Tibial nerve (tissue), 4 donors: ENCODE data around the gene DOHH. TPM values are rescaled to one million over a fixed set of nuclear protein-coding genes. Genes with fewer than 3 reads are reported as not detected.
"Not testable (repeated sequence)": the region's sequence is repeated elsewhere in the genome, so short reads cannot be mapped to it uniquely, and the experiment has no call there.

Source experiments
- DNase-seq, 2 donors: peaks; one replicate each; pipeline ENCODE4 v3.0.0-alpha.2; 2019; ENCODE audit warnings: low spot score in 2 of 2
- H3K27ac ChIP-seq, 4 donors: fragments of 200-600 bp; sonication (generic) in 3 of 4; one replicate each; pipeline ENCODE4 v1.5.1; 2017 to 2019; ENCODE audit warnings: mild to moderate bottlenecking in 1 of 4
- H3K27me3 ChIP-seq, 2 donors: fragments of 200-600 bp; sonication (generic) in 1 of 2; one replicate each; pipeline versions ENCODE4 v1.5.1 to v1.6.0; 2017 to 2019
- H3K36me3 ChIP-seq, 3 donors: fragments of 200-600 bp; sonication (generic); one replicate each; pipeline ENCODE4 v1.5.1; 2018 to 2019
- H3K4me1 ChIP-seq, 4 donors: fragments of 200-600 bp; sonication (generic) in 3 of 4; one replicate each; pipeline ENCODE4 v1.5.1; 2017 to 2019
- H3K4me3 ChIP-seq, 4 donors: fragments of 200-600 bp; sonication (generic) in 3 of 4; one replicate each; pipeline ENCODE4 v1.5.1; 2017 to 2019; ENCODE audit warnings: mild to moderate bottlenecking in 1 of 4, moderate library complexity in 1 of 4
- H3K9me3 ChIP-seq, 4 donors: fragments of 200-600 bp; sonication (generic) in 3 of 4; one replicate each; pipeline ENCODE4 v1.5.1; 2017 to 2019
- EP300 ChIP-seq, 2 donors: sonication (generic); formaldehyde crosslinking; IDR thresholded peaks; one replicate each; pipeline ENCODE4 v1.6.1; 2017; ENCODE audit warnings: antibody characterized with exemption in 2 of 2, mild to moderate bottlenecking in 1 of 2
- POLR2A ChIP-seq, 2 donors: fragments of 450-650 bp; IDR thresholded peaks; one replicate each; pipeline ENCODE4 v1.6.1; 2017; ENCODE audit warnings: antibody characterized with exemption in 2 of 2, mild to moderate bottlenecking in 2 of 2, moderate library complexity in 2 of 2
- WGBS, 2 donors: methylation state at CpG; one replicate each; pipeline ENCODE4 v1.1.5; 2018; 5-methylcytosine and 5-hydroxymethylcytosine counted together
- total RNA-seq, 4 donors: library from RNA; depleted of rRNA; stranded (reverse); fragments of >200 nt; gene quantifications; one replicate each; pipeline ENCODE4 v1.1.0, GENCODE V29; 2016
- TF ChIP-seq, protein P1 (sequence below), 5 experiments: fragments of 200-600 bp in 3 of 5; fragments of 450-650 bp in 2 of 5; sonication (generic) in 3 of 5; IDR thresholded peaks; one replicate each; pipeline ENCODE4 v1.5.1; 2016 to 2019; ENCODE audit warnings: antibody characterized with exemption in 5 of 5, mild to moderate bottlenecking in 3 of 5, moderate library complexity in 2 of 5

The DOHH gene
- total RNA-seq, 4 donors from 2014 or later, result 19.7 to 30.3 (median 23.0) TPM

DNA sequence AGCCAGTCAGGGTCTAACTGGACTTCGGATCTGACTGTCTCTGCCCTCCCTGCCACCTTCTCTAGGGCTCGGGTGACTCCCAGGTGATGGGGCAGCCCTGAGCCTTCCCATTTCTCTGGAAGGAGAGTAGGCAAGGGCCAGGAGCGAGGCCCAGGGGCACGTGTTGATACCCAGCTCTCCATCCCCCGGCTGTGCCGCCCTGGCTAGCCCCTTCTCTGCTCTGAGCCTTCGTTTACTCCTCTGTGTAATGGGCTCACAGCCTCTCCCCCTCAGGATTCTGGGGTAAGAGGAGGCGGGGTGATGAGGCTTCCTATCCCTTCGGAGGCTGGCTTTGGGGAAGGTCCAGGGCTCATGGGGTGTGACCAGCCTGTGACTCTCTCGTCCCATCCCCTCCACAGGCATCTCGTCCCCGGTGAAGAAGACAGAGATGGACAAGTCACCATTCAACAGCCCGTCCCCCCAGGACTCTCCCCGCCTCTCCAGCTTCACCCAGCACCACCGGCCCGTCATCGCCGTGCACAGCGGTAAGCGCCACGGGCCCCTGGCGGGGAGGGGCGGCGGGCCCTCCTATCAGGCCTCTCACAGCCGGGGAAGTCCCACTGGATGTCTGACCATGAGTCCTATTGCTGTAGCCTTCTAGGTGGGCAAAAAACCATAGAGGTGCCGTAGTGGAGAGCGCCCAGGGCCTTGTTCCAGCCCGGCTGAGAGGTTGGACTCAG is 51.7 kb downstream of the DOHH start:
- Histone ChIP-seq H3K4me3 (no peak overlapping the region), H3K27ac (peak overlapping the region in 2 of 4 donors; percentile 29 to 59), H3K9me3 (no peaks in the 10 kb centered on the region), H3K4me1 (peaks cover 0 to 29% (median 11%) of the 10 kb centered on the region in 4 donors), H3K27me3 (no peaks in the 10 kb centered on the region), H3K36me3 (peaks cover 8 to 84% (median 18%) of the 10 kb centered on the region in 3 donors)
- TF ChIP-seq, protein P1, sequence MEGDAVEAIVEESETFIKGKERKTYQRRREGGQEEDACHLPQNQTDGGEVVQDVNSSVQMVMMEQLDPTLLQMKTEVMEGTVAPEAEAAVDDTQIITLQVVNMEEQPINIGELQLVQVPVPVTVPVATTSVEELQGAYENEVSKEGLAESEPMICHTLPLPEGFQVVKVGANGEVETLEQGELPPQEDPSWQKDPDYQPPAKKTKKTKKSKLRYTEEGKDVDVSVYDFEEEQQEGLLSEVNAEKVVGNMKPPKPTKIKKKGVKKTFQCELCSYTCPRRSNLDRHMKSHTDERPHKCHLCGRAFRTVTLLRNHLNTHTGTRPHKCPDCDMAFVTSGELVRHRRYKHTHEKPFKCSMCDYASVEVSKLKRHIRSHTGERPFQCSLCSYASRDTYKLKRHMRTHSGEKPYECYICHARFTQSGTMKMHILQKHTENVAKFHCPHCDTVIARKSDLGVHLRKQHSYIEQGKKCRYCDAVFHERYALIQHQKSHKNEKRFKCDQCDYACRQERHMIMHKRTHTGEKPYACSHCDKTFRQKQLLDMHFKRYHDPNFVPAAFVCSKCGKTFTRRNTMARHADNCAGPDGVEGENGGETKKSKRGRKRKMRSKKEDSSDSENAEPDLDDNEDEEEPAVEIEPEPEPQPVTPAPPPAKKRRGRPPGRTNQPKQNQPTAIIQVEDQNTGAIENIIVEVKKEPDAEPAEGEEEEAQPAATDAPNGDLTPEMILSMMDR (IDR thresholded peaks at IDR 0.05), result no peak
- TF ChIP-seq POLR2A (IDR thresholded peaks at IDR 0.05) (no peak), EP300 (IDR thresholded peaks at IDR 0.05) (no peak)
- DNase-seq, result no peak
- WGBS, 2 donors, result 91 to 94% methylated on average over 21 to 28 of the region's 28 CpGs

DNA sequence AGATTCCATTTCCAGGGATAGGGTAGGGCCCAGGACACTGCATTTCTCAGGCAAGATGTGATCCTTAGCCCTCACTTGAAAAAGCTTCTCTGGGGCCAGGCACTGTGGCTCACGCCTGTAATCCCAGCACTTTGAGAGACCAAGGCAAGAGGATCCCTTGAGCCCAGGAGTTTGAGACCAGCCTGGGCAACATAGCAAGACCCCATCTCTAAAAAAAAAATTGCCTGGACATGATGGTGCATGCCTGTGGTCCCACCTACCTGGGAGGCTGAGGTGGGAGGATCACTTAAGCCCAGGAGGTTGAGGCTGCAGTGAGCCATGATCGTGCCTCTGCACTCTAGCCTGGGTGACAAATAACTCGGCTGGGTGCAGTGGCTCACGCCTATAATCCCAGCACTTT is 53.8 kb downstream of the DOHH start:
- peaks cover 0 to 47% (median 17%) of the 10 kb centered on the region in 4 donors for H3K4me1 ChIP-seq
- H3K4me3 ChIP-seq, DNase-seq, H3K9me3 ChIP-seq, H3K27ac ChIP-seq, H3K27me3 ChIP-seq: not testable (repeated sequence)
- H3K36me3 ChIP-seq, result peaks cover 3 to 69% (median 6%) of the 10 kb centered on the region in 3 donors
- WGBS, 2 donors, result 95 to 97% methylated on average over 4 of the region's 4 CpGs

DNA sequence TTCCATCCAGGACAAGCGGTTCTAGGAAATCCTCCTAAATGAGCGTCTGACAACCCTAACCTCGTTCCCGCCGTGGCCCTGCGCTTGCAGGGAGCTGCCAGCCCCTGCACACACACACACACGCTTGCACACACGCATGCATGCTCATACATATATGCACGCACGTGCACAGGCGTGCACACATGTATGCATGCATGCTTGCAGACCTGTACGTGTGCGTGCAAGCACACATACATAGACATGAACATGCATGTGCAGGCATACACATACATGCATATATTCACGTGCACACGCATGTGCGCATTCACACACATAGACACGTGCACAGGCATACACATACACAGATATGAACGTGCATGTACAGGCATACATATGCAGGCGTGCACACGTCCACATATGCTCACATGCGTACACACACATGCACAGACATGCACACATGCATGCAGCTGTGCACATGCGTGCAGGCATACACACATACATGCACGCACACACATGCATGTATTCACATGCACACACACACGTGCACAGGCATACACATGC is 55.7 kb downstream of the DOHH start:
- WGBS, 2 donors, result 62 to 68% methylated on average over 24 of the region's 24 CpGs
- Histone ChIP-seq H3K36me3 (peaks cover 0 to 66% (median 0%) of the 10 kb centered on the region in 3 donors), H3K27me3 (no peaks in the 10 kb centered on the region), H3K4me3 (no peak overlapping the region), H3K9me3 (no peaks in the 10 kb centered on the region), H3K4me1 (peaks cover 0 to 60% (median 20%) of the 10 kb centered on the region in 4 donors), H3K27ac (no peak overlapping the region)
- TF ChIP-seq POLR2A (IDR thresholded peaks at IDR 0.05) (no peak), EP300 (IDR thresholded peaks at IDR 0.05) (no peak)
- DNase-seq, result no peak

DNA sequence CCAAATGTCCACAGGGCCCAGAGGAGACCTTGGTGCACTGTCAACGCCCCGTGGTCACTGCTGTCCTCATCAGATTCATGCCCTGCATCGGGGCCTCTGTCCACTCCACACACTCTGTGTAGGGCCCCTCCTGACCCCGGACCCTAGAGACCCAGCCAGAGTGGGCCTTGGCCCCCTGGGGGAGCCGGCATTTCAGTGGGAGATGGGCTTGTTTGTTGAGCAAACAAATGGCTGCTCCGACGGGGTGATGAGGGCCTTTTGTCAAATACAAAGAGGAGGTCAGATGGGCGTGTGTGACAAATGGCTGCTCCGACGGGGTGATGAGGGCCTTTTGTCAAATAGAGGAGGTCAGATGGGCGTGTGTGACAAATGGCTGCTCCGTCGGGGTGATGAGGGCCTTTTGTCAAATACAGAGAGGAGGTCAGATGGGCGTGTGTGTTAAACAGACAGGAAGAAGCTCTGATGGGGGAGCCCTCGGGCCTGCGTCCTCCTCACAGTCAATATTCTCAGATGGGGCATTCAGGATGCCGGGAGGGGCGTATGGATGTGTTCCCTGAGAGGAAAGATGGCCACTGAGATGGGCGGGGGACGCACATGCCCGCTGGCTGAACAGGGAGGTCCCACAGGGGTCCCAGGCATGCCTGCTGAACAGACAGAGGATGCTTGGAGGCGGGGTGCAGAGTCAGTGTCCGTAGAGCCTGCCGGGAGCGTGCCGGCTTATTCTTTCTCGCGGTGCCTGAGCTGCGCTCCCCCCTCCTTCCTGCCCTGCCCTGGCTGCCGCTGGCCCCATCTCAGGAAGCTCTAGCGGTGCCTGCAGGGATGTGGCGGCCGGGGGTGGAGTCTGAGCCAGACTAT is 56.4 kb downstream of the DOHH start:
- Histone ChIP-seq H3K4me3 (no peak overlapping the region), H3K27ac (peak overlapping the region in 2 of 4 donors; percentile 44 to 48), H3K36me3 (peaks cover 0 to 60% (median 0%) of the 10 kb centered on the region in 3 donors), H3K9me3 (no peaks in the 10 kb centered on the region), H3K4me1 (peaks cover 0 to 60% (median 20%) of the 10 kb centered on the region in 4 donors), H3K27me3 (no peaks in the 10 kb centered on the region)
- DNase-seq, result no peak
- 20 to 26% methylated on average over 29 to 33 of the region's 33 CpGs for WGBS, 2 donors
- TF ChIP-seq EP300 (IDR thresholded peaks at IDR 0.05) (no peak), POLR2A (IDR thresholded peaks at IDR 0.05) (no peak)
- TF ChIP-seq, protein P1 (IDR thresholded peaks at IDR 0.05), result no peak

DNA sequence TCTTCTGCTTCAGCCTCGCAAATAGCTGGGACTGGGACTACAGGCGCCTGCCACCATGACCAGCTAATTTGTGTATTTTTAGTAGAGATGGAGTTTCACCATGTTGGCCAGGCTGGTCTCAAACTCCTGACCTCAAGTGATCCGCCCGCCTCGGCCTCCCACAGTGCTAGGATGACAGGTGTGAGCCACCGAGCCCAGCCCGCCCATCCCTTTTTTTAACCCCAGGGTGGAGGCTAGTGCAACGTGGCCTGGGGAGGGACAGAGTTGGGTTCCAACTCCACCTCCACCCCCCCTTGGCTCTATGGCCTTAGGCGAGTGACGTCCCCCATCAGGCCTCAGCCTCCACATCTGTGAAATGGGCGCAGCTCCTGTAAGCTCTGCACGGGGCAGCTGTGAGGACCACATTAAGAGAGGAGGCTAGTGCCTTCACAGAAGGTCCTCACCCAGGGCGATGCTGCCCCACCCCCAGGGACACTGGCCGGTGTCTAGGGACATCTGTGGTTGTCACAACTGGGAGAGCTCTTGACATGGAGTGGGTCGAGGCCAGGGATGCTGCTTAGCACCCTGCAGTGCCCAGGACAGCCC is 57.9 kb downstream of the DOHH start:
- Histone ChIP-seq H3K27me3 (no peaks in the 10 kb centered on the region), H3K4me1 (peaks cover 0 to 60% (median 20%) of the 10 kb centered on the region in 4 donors), H3K4me3 (no peak overlapping the region), H3K9me3 (no peaks in the 10 kb centered on the region), H3K27ac (peak overlapping the region in 2 of 4 donors; percentile 70 to 72), H3K36me3 (peaks cover 0 to 57% (median 0%) of the 10 kb centered on the region in 3 donors)
- TF ChIP-seq, protein P1 (IDR thresholded peaks at IDR 0.05), result no peak
- TF ChIP-seq POLR2A (IDR thresholded peaks at IDR 0.05) (no peak), EP300 (IDR thresholded peaks at IDR 0.05) (no peak)
- no peak for DNase-seq
- 89 to 93% methylated on average over 13 to 15 of the region's 15 CpGs for WGBS, 2 donors
